GM18907 (cell line): ENCODE data around the gene MYO18B.

Experiments used
- ATAC-seq: cut with Tn5 transposase; IDR thresholded peaks from one replicate; pipeline ENCODE4 v1.9.1; 2021; ENCODE audit warnings: mild to moderate bottlenecking, moderate library complexity; ENCODE audit not compliant: unreplicated experiment

MYO18B gene

DNA sequence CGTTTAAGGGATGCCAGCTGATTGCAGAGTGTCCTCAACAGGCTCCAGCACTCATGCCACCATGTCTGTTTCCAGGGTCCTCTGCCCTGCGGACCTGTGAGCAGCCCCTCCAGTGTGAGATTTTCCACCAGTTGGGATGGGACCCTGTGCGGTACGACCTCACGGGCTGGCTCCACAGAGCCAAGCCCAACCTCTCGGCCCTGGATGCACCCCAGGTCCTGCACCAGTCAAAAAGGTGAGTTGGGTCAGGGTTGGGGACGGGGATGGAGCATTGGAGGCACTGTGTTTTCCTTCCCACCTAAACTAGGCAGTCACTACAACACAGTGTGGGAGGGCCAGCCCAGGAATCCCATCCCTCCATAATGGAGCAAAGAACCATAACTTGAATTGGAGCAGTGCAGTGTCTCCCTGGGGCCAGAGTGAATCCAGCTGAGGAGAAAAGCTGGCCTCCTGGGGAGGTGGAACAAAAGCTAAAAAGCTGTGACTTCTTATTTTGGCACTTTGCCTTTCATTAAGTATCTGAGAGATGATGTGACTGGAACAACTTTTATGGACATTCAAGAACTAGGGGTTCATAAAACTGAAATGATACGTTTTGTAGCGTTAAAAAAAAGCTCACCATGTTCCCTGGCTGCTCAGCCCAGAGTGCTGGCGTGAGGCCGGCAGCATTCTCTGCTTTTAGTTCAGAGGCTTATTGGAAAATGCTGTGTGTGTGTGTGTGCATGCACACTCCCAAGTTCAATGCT lies 101.8 kb downstream of the MYO18B start:
- no peak for ATAC-seq

DNA sequence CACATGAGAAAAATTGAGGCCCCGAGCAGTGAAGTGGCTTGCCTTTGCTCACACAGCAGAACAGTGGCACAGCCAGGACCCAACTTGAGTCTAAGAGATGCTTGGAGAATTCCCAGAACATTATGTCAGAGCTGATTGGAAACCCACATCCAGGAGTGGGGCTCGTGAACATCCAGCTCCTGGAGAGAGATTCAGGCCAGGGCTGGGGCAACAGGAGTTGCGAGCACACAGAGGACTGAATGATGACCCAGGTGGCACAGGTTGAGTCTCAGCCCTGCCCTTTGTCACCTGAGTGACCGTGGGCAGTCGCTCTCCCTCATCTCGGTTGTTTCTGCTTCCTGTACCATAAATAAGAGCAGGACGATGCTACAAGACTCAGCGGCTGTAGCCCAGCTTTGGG lies 102.6 kb downstream of the MYO18B start:
- no peak for ATAC-seq

DNA sequence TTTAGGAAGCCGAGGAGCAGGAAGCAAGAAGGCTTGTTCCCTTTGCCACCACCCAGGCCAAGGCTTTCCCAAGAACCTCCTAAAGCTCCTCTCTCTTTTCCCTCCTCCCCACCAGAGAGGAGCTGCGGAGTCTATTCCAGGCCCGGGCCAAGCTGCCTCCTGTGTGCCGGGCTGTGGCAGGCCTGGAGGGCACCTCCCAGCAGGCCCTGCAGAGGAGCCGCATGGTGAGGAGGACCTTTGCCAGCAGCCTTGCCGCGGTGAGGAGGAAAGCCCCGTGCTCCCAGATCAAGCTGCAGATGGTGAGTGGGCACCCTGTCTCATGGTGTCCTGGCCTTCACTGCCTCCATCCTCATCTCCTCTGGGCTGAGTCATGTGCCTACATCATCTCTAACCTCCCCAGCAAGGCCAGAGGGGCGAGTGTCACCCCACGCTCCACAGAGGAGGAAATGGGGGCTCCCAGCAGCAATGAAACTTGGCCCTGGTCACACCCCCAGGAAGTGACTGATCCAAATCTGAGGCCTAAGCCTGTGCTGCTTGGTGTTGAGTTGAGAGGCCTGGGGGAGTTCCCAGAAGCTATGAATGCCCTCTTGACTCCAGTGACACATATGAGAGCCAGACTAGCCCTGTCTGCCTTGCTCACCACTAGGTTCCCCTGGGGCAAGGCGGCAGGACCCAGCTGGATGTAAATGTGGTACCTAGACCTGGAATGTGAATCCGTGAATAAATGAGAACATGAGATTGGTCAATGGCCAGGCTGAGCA lies 104.2 kb downstream of the MYO18B start:
- ATAC-seq = peak; percentile 57

DNA sequence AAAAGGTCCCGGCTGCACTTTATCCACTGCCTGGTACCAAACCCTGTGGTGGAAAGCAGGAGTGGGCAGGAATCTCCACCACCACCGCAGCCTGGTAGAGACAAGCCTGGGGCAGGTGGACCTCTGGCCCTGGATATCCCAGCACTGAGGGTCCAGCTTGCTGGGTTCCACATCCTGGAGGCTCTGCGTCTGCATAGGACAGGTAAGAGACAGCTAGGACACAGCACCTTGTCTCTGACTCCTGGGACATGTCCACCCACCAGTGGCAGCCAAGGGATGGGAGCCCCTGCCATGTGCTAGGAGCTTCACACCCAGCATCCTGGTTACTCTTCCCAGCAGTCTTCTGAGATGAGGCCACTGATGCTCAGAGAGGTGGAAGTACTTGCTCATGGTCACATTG lies 105.5 kb downstream of the MYO18B start:
- ATAC-seq = no peak

DNA sequence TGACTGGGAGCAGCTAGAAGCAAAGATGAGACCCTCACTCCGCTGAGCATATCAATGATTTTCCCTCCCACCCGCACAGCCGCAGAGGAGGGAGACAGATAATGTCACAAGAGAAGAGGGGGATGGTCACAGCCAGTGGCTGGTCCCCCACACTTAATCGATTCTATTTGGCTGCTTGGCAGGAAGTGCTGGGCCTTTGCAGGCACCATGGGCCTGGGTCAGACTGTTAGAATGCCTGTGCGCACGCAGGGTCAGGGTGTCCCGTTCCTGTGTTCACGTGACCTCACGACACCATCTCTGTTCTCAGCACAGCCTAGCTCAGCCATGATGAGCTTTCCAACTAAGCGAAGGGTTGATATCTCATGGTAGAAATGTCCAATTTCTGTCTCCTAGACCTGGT lies 107.0 kb downstream of the MYO18B start:
- no peak for ATAC-seq

DNA sequence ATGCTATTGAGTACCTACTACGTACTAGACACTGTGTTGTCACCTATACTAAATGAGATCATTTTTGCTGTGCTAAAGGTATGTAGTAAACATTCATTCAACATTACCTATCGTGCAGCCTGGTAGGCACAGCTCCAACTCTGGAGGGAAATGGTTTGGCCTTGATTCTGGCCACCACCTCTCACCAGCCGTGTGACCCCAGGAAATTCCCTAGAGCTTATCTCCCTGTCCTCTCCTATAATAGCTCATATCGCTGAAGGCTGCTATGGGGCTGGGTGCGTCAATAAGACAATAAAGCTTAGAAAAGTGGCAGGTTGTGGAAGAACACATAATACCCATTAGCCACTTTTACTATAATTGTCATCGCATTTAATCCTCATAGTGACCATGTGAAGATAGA lies 107.5 kb downstream of the MYO18B start:
- ATAC-seq = no peak

DNA sequence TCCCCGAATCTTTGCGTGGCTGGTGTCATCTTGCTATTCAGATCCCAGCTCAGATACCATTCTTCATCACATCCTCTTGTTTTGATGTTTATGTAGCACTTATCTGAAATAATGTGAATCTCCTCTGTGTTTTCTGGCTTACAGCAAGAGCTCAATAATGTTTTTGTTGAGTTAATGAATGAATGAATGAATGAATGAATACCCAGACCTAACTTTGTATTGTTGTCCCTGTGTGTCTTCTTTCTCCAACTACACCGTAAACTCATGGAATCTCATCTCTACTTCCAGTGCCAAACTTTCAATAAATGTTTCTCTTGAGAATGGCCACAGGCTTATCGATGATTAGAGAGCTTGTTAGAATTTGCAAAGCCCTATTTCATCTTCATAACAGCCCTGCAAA lies 110.2 kb downstream of the MYO18B start:
- ATAC-seq = no peak

DNA sequence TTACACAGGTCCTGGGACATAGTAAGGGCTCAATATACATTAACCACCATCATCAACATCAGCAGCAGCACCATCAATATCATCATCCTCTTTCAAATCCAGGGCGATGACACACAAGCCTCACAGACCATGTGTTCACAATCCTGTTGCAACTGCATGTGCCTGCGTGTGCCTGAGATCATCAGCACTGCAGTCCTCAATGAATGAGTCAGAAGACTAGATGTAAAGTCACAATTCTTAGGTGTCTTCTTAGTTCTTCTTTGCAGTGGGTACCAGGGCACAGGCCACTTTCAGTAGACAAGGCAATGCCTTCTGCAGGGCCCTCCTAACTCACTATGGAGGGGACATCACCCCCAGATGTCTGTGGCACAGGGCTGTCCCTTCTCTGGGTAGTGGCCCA lies 111.1 kb downstream of the MYO18B start:
- no peak for ATAC-seq

DNA sequence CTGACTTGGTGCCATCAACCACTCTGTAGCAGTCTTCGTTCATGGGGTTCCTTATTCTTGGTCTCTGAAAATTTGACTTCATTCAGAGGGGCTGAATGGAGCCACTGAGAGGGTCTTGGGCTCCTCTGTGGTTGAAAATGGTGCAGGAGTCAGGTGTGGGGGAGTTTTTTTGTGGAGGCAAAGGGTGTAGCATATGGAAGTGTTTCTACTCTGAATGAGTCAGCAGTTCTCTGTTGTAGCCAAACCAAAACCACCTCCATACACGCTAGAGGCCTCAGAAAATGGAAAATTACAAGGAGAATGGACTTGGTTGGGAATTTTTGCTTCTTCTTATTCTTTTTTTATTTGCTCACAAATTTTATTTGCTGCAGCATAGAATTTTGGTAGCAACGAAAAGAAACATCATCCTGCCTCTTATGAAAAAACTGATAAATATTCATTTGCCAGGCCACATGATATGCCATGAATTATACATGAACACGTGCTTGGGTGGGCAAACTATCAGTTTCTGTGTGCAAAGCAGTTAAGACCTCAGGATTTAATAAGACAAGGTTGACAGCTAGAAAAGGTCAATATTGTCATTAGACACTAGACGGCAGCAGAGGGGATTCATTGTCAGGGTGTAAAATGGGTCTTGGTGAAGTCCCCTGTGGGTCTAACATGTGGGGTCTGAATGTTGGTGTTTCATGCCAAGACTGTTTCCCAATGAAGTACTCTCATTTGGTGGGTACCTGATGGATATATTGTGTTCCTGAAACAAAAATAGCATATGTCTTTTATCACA lies 111.7 kb downstream of the MYO18B start:
- ATAC-seq = no peak

DNA sequence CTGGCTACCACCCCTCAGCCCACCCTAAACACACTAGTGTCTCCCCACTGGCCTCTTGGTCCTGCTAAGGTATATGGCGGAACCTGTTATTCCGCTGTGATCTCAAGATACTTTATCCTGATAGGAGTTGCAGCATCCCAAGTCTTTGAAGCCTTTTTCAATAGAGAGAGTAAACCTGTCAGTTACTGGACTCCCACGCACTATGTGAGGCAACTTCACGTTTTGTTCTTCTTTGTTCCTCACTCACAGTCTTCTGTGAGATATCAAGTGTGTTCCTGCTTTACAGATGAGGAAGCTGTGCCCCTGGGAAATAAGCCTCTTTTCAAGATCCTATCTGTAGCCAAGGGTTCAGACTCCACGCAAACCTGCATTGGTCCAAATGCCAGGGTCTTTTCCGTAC lies 127.8 kb downstream of the MYO18B start:
- no peak for ATAC-seq

DNA sequence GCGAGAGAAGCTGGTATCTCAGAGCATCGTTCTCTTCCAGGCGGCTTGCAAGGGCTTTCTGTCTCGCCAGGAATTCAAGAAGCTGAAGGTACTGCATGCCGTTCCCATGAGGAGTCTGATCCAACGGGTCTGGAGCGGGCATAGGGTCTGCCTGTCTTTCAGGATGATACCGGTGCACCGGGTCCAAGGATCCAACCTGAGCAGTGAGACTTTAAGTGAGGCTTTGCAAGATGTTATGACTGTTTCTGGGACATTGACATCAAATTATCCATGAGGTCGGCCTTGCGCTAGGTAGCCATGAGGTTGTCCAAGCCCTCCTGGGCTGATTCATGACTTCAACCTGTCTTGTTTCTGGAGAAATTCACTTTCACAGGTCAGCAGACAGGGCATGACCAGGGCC lies 132.3 kb downstream of the MYO18B start:
- no peak for ATAC-seq

DNA sequence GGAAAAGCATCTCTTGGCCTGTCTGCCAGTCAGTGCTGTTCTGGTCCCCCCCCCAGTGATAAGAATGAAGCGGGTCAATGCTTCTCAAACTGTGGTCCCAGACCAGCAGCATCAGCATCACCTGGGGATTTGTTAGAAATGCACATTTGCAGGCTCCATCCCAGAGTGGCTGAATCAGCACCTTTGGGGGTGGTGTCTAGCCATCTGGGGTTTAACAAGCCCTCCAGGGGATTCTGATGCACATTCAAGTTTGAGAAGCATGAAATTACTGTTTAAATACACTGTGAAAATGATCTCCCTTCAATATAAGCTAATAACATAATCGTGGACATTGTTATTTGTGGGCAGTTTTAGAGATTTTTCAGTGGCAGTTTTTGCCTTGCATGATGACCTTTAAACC lies 133.5 kb downstream of the MYO18B start:
- no peak for ATAC-seq

DNA sequence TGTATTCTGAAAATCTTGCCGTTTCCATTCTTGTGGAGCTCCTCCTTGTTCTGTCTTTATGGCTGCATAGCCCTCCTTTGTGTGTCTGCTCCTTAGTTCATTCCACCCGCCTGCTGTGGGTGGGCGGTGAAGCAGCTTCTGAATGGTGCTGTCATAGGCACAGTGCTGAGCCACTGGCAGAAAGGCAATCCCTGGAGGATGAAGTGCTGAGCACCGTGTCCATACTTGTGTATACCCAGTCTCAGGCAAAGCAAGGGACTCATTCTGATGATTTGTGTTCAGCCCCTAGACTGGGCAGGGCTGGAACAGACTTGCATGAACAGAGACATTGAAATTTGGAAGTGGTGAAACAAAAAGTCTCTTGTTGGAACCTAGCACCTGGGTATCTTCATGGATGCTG lies 134.9 kb downstream of the MYO18B start:
- ATAC-seq = no peak

DNA sequence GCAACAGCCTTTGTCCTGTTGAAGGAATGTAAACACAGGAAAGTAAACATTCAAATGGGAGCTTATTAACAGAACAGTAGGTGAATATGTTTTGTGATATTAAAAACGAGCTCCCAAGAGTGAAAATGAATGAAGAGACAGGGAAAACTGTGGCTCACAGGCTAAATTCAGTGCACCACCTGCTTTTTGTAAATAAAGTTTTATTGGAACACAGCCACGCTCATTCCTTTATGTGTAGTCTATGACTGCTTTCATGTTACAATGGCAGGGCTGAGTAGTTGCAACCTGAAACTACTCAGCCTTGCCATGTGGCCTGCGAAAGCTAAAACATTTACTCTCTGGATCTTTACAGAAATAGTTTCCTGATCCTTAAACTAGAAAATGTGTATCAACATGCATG lies 136.9 kb downstream of the MYO18B start:
- ATAC-seq = no peak

DNA sequence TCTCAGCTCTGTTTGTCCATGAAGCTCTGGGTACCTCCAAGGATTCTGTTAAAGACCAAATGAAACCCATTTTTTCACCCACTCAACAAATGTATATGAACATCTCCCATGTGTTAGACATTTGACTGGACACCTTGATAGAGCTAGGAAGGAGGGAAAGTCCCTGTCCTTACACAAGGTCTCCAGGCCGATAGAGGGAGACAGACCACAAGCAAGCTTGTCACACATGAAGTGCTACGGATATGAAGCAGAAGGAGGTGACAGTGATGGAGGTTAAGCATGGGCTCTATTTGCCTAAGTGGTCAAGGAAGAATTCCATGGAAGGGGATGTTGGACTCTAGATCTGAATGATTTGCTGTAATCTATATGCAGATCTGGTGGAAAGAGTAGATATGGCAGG lies 138.5 kb downstream of the MYO18B start:
- ATAC-seq = no peak

DNA sequence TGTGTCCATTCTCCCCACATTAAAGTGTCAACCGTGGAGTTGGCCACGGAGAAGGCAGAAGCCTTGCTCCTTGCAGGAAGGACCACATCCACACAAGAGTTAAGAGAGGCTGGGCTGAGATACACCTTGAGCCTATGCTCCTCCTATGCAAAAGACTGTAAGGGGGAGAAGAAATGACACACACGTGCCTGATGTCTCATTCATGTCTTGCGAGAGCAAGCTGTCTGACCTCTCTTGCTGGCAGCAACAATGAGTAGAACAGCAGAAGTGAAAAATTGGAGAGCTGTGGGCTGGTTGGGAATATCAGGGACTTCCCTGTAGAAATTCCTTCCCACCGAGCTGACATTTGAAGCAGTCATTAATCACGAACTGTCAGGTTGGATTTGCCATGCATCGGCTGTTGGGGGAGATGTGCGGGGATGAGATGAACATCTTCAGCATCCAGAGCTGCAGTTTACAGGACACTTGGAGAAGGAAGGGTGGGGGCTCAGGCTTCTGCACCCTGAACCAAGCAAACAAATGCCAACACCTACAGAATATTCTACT lies 139.3 kb downstream of the MYO18B start:
- no peak for ATAC-seq

DNA sequence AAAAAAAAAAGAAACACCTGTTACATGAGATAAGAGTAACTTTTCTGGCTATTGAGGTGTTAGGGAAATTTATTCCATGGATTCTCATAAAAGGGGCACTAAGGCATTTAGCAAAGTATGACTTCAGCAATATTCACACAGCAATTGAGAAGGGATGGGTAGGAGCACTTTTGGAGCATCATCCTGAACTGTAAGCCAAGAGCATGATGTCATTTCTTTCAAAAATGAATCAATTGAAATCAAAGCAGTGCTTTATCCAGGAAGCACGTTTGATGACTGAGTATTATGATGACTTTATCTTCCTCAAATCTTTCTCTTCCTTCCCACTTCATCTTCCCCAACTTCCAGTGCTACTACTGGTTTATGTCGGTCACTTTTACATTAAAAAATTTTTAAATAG lies 140.4 kb downstream of the MYO18B start:
- no peak for ATAC-seq

DNA sequence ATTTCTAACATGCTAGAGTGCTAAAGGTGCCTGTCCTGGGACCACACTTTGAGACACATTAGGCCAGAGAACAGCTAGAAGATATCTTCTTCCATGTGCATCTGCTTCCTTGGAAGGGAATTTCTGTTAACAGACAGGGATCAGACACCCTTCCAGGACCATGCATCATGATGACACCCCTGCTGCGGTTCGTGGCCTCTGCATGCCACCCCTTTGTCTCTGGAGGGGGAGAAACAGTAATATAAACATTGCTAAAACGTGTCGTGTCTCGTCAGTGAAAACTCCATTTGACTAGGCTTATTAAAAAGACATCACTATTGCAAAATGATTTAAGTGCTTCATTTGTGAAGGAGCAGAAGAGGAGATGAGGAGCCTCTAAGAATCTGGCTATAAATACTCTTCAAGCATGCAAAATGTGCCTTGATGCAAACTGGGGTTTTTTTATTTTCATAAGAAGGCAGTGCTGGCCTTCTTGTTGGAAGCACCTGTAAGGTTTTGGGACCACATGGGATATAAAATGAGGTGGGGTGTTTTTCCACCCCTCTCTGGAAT lies 141.6 kb downstream of the MYO18B start:
- no peak for ATAC-seq

DNA sequence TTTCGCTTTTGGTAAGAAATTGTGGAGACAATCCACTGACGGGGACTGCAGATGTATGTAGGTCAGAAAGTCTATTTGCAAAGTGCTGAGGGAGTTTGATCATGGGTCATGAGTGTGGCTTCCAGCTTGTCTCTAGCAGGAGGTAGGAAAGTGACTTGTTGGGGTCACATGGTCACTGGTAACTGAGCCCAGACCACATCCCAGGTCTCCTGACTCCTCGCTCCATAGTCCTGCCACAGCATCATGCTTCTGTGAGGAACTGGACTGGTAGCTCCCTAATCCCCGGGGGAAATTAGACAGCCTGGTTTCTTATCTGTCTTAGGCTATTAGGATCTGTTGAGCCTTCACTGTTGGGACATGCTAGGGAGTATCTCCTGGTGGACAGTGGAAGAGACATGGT lies 142.1 kb downstream of the MYO18B start:
- ATAC-seq = no peak

DNA sequence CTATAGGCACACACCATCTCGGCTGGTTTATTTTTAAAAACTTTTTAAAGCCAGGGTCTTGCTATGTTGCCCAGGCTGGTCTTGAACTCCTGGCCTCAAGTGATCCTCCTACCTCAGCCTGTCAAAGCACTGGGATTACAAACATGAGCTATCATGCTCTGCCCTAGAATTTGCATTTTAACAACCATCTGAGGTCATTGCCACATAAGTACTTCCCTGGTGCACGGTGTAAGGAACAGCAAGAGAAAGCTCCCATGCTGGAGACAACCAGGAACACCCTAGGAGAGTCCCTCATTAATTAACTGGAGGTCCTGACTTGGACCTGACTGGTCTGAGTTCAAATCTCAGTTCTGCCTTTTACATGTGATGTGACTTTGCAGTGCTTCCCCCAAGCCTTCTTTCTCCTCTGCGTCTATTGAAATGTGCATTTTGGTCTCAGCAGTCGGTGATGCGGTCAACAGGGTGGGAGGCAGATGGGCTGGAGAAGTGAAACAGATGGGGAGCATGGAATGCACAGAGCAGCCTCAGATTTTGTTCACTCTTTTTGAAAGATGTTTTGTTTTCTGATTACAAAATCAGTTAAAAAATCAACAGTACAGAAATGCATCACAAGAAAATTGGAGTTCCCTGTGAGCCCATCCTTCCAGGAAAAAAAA lies 146.5 kb downstream of the MYO18B start:
- no peak for ATAC-seq

DNA sequence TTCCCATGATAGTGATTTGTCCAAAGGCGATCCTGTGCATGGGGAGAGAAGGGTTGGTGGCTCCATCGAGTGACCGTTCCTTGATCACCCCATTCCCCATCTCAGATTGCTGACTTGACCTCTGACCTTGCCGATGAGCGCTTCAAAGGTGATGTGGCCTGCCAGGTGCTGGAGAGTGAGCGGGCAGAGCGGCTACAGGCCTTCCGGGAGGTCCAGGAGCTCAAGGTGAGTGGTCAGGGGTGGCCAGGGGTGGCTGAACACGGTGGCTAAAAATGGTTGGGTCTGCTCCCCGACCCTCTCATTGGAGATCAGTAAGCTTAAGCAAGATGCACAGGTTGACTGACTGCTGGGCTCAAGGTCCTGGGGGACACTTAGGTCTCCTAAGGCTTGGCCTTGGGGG lies 148.7 kb downstream of the MYO18B start:
- no peak for ATAC-seq
